ENCODE data around the gene UBE2D4.
A peak's percentile ranks its signal among the peaks of the same experiment; 100 is the strongest.
"Not testable (repeated sequence)": the region's sequence is repeated elsewhere in the genome, so short reads cannot be mapped to it uniquely, and the experiment has no call there.

Gene UBE2D4

GRCh38 chr7:43977525-43977924, 51.3 kb downstream of the UBE2D4 start:
- intact Hi-C loops (cut with DNase I; ENCODE audit: low total_unique reads): no loop called here

GRCh38 chr7:43978102-43978501, 51.9 kb downstream of the UBE2D4 start:
- H3K27ac ChIP-seq; H3K4me1 ChIP-seq; H3K36me3 ChIP-seq; intact Hi-C loops (cut with DNase I; ENCODE audit: low total_unique reads); H3K9me3 ChIP-seq; DNase-seq; H3K4me3 ChIP-seq; H3K27me3 ChIP-seq: not testable (repeated sequence)

More at GRCh38 chr7:43977525-43977924, 51.3 kb downstream of the UBE2D4 start:
- DNase-seq: no peak
- Histone ChIP-seq H3K27me3 (no peaks in the 10 kb centered on the region), H3K4me3 (no peak overlapping the region), H3K4me1 (no peaks in the 10 kb centered on the region), H3K9me3 (no peaks in the 10 kb centered on the region), H3K27ac (no peak overlapping the region), H3K36me3 (no peaks in the 10 kb centered on the region)
- no peak for TF ChIP-seq CTCF (IDR thresholded peaks at IDR 0.05)

- H3K4me3 ChIP-seq; intact Hi-C loops (cut with DNase I; ENCODE audit: low total_unique reads); H3K9me3 ChIP-seq; H3K27ac ChIP-seq; DNase-seq; H3K36me3 ChIP-seq; H3K27me3 ChIP-seq; H3K4me1 ChIP-seq: not testable (repeated sequence)
These were observed 56.6 kb downstream of the UBE2D4 start for GRCh38 chr7:43982848-43983247.

GRCh38 chr7:43983736-43984135, 57.5 kb downstream of the UBE2D4 start:
- DNase-seq; H3K4me3 ChIP-seq; intact Hi-C loops (cut with DNase I; ENCODE audit: low total_unique reads); H3K27me3 ChIP-seq; H3K9me3 ChIP-seq; H3K27ac ChIP-seq; H3K4me1 ChIP-seq; H3K36me3 ChIP-seq: not testable (repeated sequence)

- H3K4me1 ChIP-seq; H3K27me3 ChIP-seq; H3K9me3 ChIP-seq; H3K36me3 ChIP-seq; intact Hi-C loops (cut with DNase I; ENCODE audit: low total_unique reads): not testable (repeated sequence)
- peak overlapping the region in 1 of 2 donors; percentile 8 for H3K27ac ChIP-seq
- TF ChIP-seq CTCF (IDR thresholded peaks at IDR 0.05): peak in 1 of 2 experiments; percentile 66
- peak; percentile 45 to 74 for DNase-seq
- H3K4me3 ChIP-seq: peak overlapping the region; percentile 22 to 34
These were observed 59.9 kb downstream of the UBE2D4 start for GRCh38 chr7:43985904-43986864.

- H3K27ac ChIP-seq; intact Hi-C loops (cut with DNase I; ENCODE audit: low total_unique reads): not testable (repeated sequence)
These were observed 61.2 kb downstream of the UBE2D4 start for GRCh38 chr7:43987476-43987875.

GRCh38 chr7:43990011-43990585, 63.9 kb downstream of the UBE2D4 start:
- H3K4me1 ChIP-seq; DNase-seq; H3K27me3 ChIP-seq; H3K9me3 ChIP-seq; H3K4me3 ChIP-seq; H3K36me3 ChIP-seq; intact Hi-C loops (cut with DNase I; ENCODE audit: low total_unique reads); H3K27ac ChIP-seq: not testable (repeated sequence)

More at GRCh38 chr7:43987476-43987875, 61.2 kb downstream of the UBE2D4 start:
- not testable (repeated sequence) for H3K27me3 ChIP-seq, H3K4me1 ChIP-seq, H3K36me3 ChIP-seq, H3K9me3 ChIP-seq, DNase-seq, H3K4me3 ChIP-seq

- H3K27ac ChIP-seq; H3K27me3 ChIP-seq; H3K4me3 ChIP-seq; DNase-seq; intact Hi-C loops (cut with DNase I; ENCODE audit: low total_unique reads); H3K36me3 ChIP-seq; H3K4me1 ChIP-seq; H3K9me3 ChIP-seq: not testable (repeated sequence)
These were observed 64.6 kb downstream of the UBE2D4 start for GRCh38 chr7:43990829-43991228.

- H3K4me1 ChIP-seq; intact Hi-C loops (cut with DNase I; ENCODE audit: low total_unique reads); H3K27me3 ChIP-seq; H3K4me3 ChIP-seq; H3K36me3 ChIP-seq; H3K9me3 ChIP-seq; H3K27ac ChIP-seq; DNase-seq: not testable (repeated sequence)
These were observed 66.7 kb downstream of the UBE2D4 start for GRCh38 chr7:43992896-43993295.

- H3K27me3 ChIP-seq; H3K4me3 ChIP-seq; H3K4me1 ChIP-seq; H3K36me3 ChIP-seq; DNase-seq; H3K27ac ChIP-seq; H3K9me3 ChIP-seq; intact Hi-C loops (cut with DNase I; ENCODE audit: low total_unique reads): not testable (repeated sequence)
These were observed 68.4 kb downstream of the UBE2D4 start for GRCh38 chr7:43994681-43995080.

GRCh38 chr7:43997532-43997931, 71.3 kb downstream of the UBE2D4 start, which contains the start of gene SPDYE1:
Gene SPDYE1 (plus strand): TSS chr7:43997897. CDS start chr7:43999950, 2,053 bp downstream.
- H3K4me1 ChIP-seq; DNase-seq; H3K4me3 ChIP-seq; H3K36me3 ChIP-seq; intact Hi-C loops (cut with DNase I; ENCODE audit: low total_unique reads); H3K27ac ChIP-seq; H3K27me3 ChIP-seq; H3K9me3 ChIP-seq: not testable (repeated sequence)
